K562 (cell line): ENCODE data around the gene C16orf86. TPM values are rescaled to one million over a fixed set of nuclear protein-coding genes. Genes with fewer than 3 reads are reported as not detected.

ENCODE experiments used
- ATAC-seq: fragments of 200-7000 bp; cut with Tn5 transposase; 3 replicates; pipeline ENCODE4 v1.9.1; 2020; ENCODE audit warnings: moderate library complexity
- BruUV-seq: library from RNA; stranded (reverse); fragments of 400-500 nt; replicated peaks from 2 replicates; lab custom pipeline; 2021; lab: Mats Ljungman, UMichigan
- CTCF ChIA-PET: fragments of 300-600 bp; formaldehyde crosslinking; extraction: SDS; loops from one replicate; lab custom pipeline; 2021; ENCODE audit warnings: low intra/inter-chr PET ratio; lab: Yijun Ruan, JAX
- POLR2A ChIA-PET: fragments of 300-600, 350-650 bp; sonication (Branson Sonifier 250); formaldehyde crosslinking; extraction: SDS; loops from one replicate; lab custom pipeline; 2021; ENCODE audit warnings: antibody characterized with exemption, inconsistent platforms; lab: Yijun Ruan, JAX
- DNase-seq, 4 experiments: peaks; one replicate each; pipeline versions ENCODE4 v3.0.0 to v3.0.0-alpha.2; 2011 to 2018; ENCODE audit warnings: low spot score in 3 of 4, mixed read lengths in 3 of 4; ENCODE audit errors: extremely low read depth in 1 of 4
- FAIRE-seq: peaks from 2 replicates; lab custom pipeline; 2011; peaks lifted over from hg19 to GRCh38; lab: Jason Lieb, UNC
- H2AFZ ChIP-seq: 2 replicates; pipeline ENCODE4 v1.6.0; 2011; ENCODE audit warnings: low read depth, low read length, control low read depth, inconsistent platforms
- H3K27ac ChIP-seq: fragments of 200-600 bp; 3 replicates; pipeline ENCODE4 v1.8.0; 2011; ENCODE audit warnings: low read depth, mild to moderate bottlenecking, control low read depth, inconsistent platforms, low read length, moderate library complexity, mixed read lengths; ENCODE audit errors: extremely low read depth
- H3K27me3 ChIP-seq, 2 experiments: fragments of 300-600 bp in 1 of 2; 2 replicates in 1 of 2; 3 replicates in 1 of 2; pipeline versions ENCODE4 v1.6.0 to v1.8.0; 2011; ENCODE audit warnings: inconsistent platforms in 2 of 2, low read length in 2 of 2, mild to moderate bottlenecking in 1 of 2, mixed read lengths in 1 of 2, moderate library complexity in 1 of 2; ENCODE audit not compliant: control insufficient read depth in 2 of 2, insufficient read depth in 2 of 2
- H3K36me3 ChIP-seq: fragments of 300-600 bp; 3 replicates; pipeline ENCODE4 v1.8.0; 2011; ENCODE audit warnings: mild to moderate bottlenecking, low read length, inconsistent platforms; ENCODE audit not compliant: control insufficient read depth, insufficient read depth
- H3K4me1 ChIP-seq, 2 experiments: fragments of 200-600 bp in 1 of 2; replicated peaks in 1 of 2; 2 replicates in 1 of 2; 3 replicates in 1 of 2; pipeline versions ENCODE4 v1.5.1 to v1.8.0; 2011; ENCODE audit warnings: inconsistent platforms in 2 of 2, low read length in 2 of 2, mild to moderate bottlenecking in 1 of 2, mixed read lengths in 1 of 2, moderate library complexity in 1 of 2; ENCODE audit not compliant: control insufficient read depth in 2 of 2, insufficient read depth in 2 of 2
- H3K4me2 ChIP-seq: 2 replicates; pipeline ENCODE4 v1.6.1; 2011; ENCODE audit warnings: low read length, control low read depth, inconsistent platforms, mixed read lengths; ENCODE audit not compliant: insufficient read depth
- H3K4me3 ChIP-seq: fragments of 200-600 bp; sonication (generic), shearing (Covaris generic); 2 replicates; pipeline ENCODE4 v1.5.1; 2016; ENCODE audit warnings: control low read depth, inconsistent platforms
- H3K79me2 ChIP-seq: fragments of 200-600 bp; 3 replicates; pipeline ENCODE4 v1.8.0; 2011; ENCODE audit warnings: low read length, inconsistent platforms; ENCODE audit not compliant: control insufficient read depth, insufficient read depth
- H3K9ac ChIP-seq, 2 experiments: 2 replicates each; pipeline versions ENCODE4 v1.6.0 to v1.6.1; 2011; ENCODE audit warnings: low read depth in 2 of 2, low read length in 2 of 2, control low read depth in 1 of 2, inconsistent platforms in 1 of 2, mild to moderate bottlenecking in 1 of 2, mixed read lengths in 1 of 2; ENCODE audit not compliant: insufficient read depth in 1 of 2
- H3K9me1 ChIP-seq: one replicate; pipeline ENCODE4 v1.6.0; 2011; ENCODE audit warnings: inconsistent platforms, mild to moderate bottlenecking, low read length, moderate library complexity; ENCODE audit not compliant: control insufficient read depth, insufficient read depth
- H3K9me3 ChIP-seq: replicated peaks from 2 replicates; pipeline ENCODE4 v1.5.1; 2011; ENCODE audit warnings: low read depth, low read length, inconsistent platforms; ENCODE audit not compliant: control insufficient read depth, insufficient read depth
- H4K20me1 ChIP-seq: replicated peaks from 2 replicates; pipeline ENCODE4 v1.6.1; 2011; ENCODE audit warnings: low read length, inconsistent platforms, mixed read lengths; ENCODE audit not compliant: control insufficient read depth, insufficient read depth
- BRCA1 ChIP-seq, 2 experiments: fragments of 450-650 bp in 1 of 2; sonication (generic) in 1 of 2; formaldehyde crosslinking in 1 of 2; IDR thresholded peaks; 2 replicates each; pipeline versions ENCODE4 v1.5.0 to v1.6.1; 2017 to 2020; ENCODE audit warnings: mild to moderate bottlenecking in 1 of 2, missing genetic modification reagents in 1 of 2
- CTCF ChIP-seq, 3 experiments: IDR thresholded peaks in 2 of 3; conservative IDR thresholded peaks in 1 of 3; 2 replicates each; pipeline ENCODE4 v1.5.1; 2011 to 2012; ENCODE audit warnings: low read length in 3 of 3, mild to moderate bottlenecking in 3 of 3, control low read depth in 2 of 3, improper control_type of control experiment in 1 of 3, inconsistent platforms in 1 of 3, low read depth in 1 of 3, mixed read lengths in 1 of 3, moderate library complexity in 1 of 3; ENCODE audit not compliant: insufficient read depth in 2 of 3
- EGR1 ChIP-seq: fragments of 450-650 bp; conservative IDR thresholded peaks from 2 replicates; pipeline ENCODE4 v1.6.1; 2017; ENCODE audit warnings: mild to moderate bottlenecking
- FOS ChIP-seq: IDR thresholded peaks from 3 replicates; pipeline ENCODE4 v1.6.1; 2011; ENCODE audit not compliant: insufficient read length; ENCODE audit errors: extremely low read depth
- FOXK2 ChIP-seq, 2 experiments: fragments of 450-650 bp; IDR thresholded peaks in 1 of 2; conservative IDR thresholded peaks in 1 of 2; 2 replicates each; pipeline ENCODE4 v1.6.1; 2016; ENCODE audit warnings: low read depth in 2 of 2, mild to moderate bottlenecking in 1 of 2
- MBD2 ChIP-seq: sonication (generic); IDR thresholded peaks from 2 replicates; pipeline ENCODE4 v1.6.1; 2016; ENCODE audit warnings: low read depth, borderline replicate concordance
- MIER1 ChIP-seq: fragments of 450-650 bp; IDR thresholded peaks from 2 replicates; pipeline ENCODE4 v1.6.1; 2016; ENCODE audit warnings: antibody characterized with exemption, mild to moderate bottlenecking, low read depth
- POLR2G ChIP-seq: fragments of 200-400 bp; formaldehyde crosslinking; IDR thresholded peaks from 2 replicates; pipeline ENCODE4 v1.6.1; 2017; ENCODE audit warnings: low read depth, mild to moderate bottlenecking, antibody characterized with exemption, low read length, moderate library complexity
- SMAD2 ChIP-seq: fragments of 150-350 bp; IDR thresholded peaks from 2 replicates; pipeline ENCODE4 v1.6.1; 2014; ENCODE audit warnings: low read depth, mild to moderate bottlenecking, low read length
- ZNF780A ChIP-seq: fragments of 250-450 bp; sonication (Bioruptor Pico); IDR thresholded peaks from 2 replicates; pipeline ENCODE4 v1.5.0; 2021; ENCODE audit warnings: mild to moderate bottlenecking
- WGBS: fragments of 100-300 bp; shearing (Covaris generic); methylation state at CpG from one replicate; pipeline ENCODE4 v1.1.6; 2016; ENCODE audit warnings: low coverage, mixed read lengths; ENCODE audit not compliant: insufficient coverage; ENCODE audit errors: missing lambda C conversion rate; 5-methylcytosine and 5-hydroxymethylcytosine counted together
- in situ Hi-C: fragments of 300-500 bp; cut with MboI; formaldehyde crosslinking; loops from 4 replicates; pipeline ENCODE4 v1.15.0; 2018; ENCODE audit warnings: inconsistent platforms, mixed read lengths
- intact Hi-C: fragments of 100-400 bp; cut with micrococcal nuclease; formaldehyde crosslinking; loops from 2 replicates; pipeline ENCODE4 v1.14.2; 2022
- polyA plus RNA-seq, 8 experiments: library from polyadenylated mRNA; depleted of rRNA in 4 of 8; stranded (reverse) in 5 of 8; unstranded in 3 of 8; fragments of >200 nt; fragmentation: Nextera tagmentation in 2 of 8; fragmentation: Illumina TruSeq in 1 of 8; extraction: Ambion mirVana in 2 of 8; extraction: Trizol in 1 of 8; gene quantifications; 2 replicates each; pipeline versions ENCODE4 v1.2.1 to v1.2.3, GENCODE V29; 2011 to 2014; ENCODE audit warnings: inconsistent platforms in 1 of 8, missing spikeins in 1 of 8
- total RNA-seq, 7 experiments: library from RNA; depleted of rRNA in 6 of 7; stranded (reverse); fragments of >200 nt in 6 of 7; fragmentation: Illumina TruSeq in 2 of 7; extraction: Trizol in 2 of 7; gene quantifications; 2 replicates each; pipeline versions ENCODE4 v1.2.1 to v1.2.3, GENCODE V29; 2011 to 2021; ENCODE audit warnings: low replicate concordance in 1 of 7
- TF ChIP-seq, protein P1 (sequence below): fragments of 200-400 bp; formaldehyde crosslinking; IDR thresholded peaks from 2 replicates; pipeline ENCODE4 v1.6.1; 2017; ENCODE audit warnings: mild to moderate bottlenecking, low read depth, low read length, moderate library complexity
- TF ChIP-seq, protein P2 (sequence below): fragments of 250-450 bp; sonication (Bioruptor Pico); IDR thresholded peaks from 2 replicates; pipeline ENCODE4 v1.8.0; 2021; ENCODE audit warnings: moderate library complexity, mild to moderate bottlenecking, inconsistent platforms
- TF ChIP-seq, protein P3 (sequence below): sonication (generic); formaldehyde crosslinking; IDR thresholded peaks from 2 replicates; pipeline ENCODE4 v1.8.1; 2023; ENCODE audit warnings: mild to moderate bottlenecking, missing genetic modification reagents

Gene C16orf86
- total and polyA plus RNA-seq, 9 of the 15 experiments (the other 6 are each of a cell fraction or from before 2014, with no cell fraction given): 0.13 to 1.2 (median 0.27) TPM; not detected in 3

DNA sequence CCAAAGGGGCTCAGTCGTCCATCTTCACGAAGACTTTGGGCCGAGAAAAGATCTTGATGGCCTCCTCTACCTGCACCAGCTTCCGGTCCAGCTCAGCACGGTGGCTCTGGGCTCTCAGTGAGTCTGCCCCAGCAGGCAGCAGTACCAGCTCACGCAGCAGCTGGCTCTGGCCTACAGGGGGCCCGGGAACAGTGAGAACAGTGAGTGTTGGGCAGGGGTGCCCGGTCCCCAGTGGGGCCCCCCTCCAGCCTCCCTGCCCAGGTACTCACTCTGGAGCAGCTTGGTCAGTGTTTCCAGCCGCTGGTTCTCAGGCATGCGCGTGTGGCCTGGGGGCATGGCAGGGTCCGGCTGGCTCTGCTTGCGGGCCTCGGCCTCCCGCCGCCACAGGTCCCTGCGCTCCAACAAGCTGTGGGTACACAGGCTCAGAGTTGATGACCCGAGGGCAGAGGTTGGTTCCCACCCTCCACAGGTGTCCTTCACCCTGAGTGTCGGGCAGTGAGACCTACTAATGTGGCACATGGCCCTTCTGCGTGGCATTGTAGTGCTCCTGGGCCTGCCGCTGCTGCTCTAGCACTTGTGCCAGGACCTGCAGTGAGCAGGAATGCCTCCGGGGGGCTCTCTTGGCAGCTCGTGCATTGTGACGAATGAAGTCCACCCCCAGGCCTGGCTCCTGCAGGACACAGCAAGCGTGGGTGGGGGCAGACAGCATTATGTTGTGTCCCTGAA, 3.3 kb upstream of the C16orf86 start:
- Histone ChIP-seq H3K9me1 (no peaks in the 10 kb centered on the region), H2AFZ (no peak overlapping the region), H3K9me3 (no peaks in the 10 kb centered on the region), H4K20me1 (peaks cover 10% of the 10 kb centered on the region; the same call in 1 of the 2 replicates), H3K36me3 (peaks cover 14% of the 10 kb centered on the region), H3K4me1 (peaks cover 19 to 76% of the 10 kb centered on the region in 2 experiments), H3K27ac (no peak overlapping the region), H3K4me3 (no peak overlapping the region), H3K79me2 (peaks cover 17% of the 10 kb centered on the region), H3K9ac (0 out of 4 replicates have a peak overlapping the region, but pooled peaks of 1 of the 2 experiments have one; percentile 48), H3K4me2 (no peak overlapping the region), H3K27me3 (no peaks in the 10 kb centered on the region)
- ChIA-PET POLR2A (interaction anchor here (0.5 to 1.2 kb wide), 7 partner anchors 9 to 306 kb away, joined by 3 to 5 read pairs (median 3); partner anchors contain the start of gene CTCF), CTCF (interaction anchor here (0.6 kb wide), 1 partner anchor 137 kb away, joined by 3 read pairs; no protein-coding TSS in a partner anchor)
- intact Hi-C loops (no loop called here), in situ Hi-C loops (no loop called here)
- FAIRE-seq (no peak), DNase-seq (peak in 1 of 4 experiments; percentile 45), ATAC-seq (no peak)
- WGBS: 68% methylated on average over 19 of the region's 25 CpGs
- no TSS peak for BruUV-seq
- TF ChIP-seq MIER1: no peak
- TF ChIP-seq ZNF780A (CRISPR knock-in tag): no peak
- peak; percentile 51 for TF ChIP-seq POLR2G
- TF ChIP-seq CTCF (IDR thresholded peaks at IDR 0.05 in 2 of 3, conservative IDR thresholded peaks at IDR 0.05 in 1 of 3; ENCODE audit: insufficient read depth in 2 of 3, low read depth in 1 of 3, low read length in 3 of 3): peak; percentile 45 to 48 (median 48); a peak in 5 of 6 replicates
- TF ChIP-seq, protein P1, sequence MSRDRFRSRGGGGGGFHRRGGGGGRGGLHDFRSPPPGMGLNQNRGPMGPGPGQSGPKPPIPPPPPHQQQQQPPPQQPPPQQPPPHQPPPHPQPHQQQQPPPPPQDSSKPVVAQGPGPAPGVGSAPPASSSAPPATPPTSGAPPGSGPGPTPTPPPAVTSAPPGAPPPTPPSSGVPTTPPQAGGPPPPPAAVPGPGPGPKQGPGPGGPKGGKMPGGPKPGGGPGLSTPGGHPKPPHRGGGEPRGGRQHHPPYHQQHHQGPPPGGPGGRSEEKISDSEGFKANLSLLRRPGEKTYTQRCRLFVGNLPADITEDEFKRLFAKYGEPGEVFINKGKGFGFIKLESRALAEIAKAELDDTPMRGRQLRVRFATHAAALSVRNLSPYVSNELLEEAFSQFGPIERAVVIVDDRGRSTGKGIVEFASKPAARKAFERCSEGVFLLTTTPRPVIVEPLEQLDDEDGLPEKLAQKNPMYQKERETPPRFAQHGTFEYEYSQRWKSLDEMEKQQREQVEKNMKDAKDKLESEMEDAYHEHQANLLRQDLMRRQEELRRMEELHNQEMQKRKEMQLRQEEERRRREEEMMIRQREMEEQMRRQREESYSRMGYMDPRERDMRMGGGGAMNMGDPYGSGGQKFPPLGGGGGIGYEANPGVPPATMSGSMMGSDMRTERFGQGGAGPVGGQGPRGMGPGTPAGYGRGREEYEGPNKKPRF: no peak
- TF ChIP-seq, protein P2, sequence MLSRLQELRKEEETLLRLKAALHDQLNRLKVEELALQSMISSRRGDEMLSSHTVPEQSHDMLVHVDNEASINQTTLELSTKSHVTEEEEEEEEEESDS (CRISPR knock-in tag): no peak
- no peak for TF ChIP-seq MBD2
- peak; percentile 53 for TF ChIP-seq EGR1
- no peak for TF ChIP-seq FOS
- TF ChIP-seq FOXK2 (conservative IDR thresholded peaks at IDR 0.05 in 1 of 2, IDR thresholded peaks at IDR 0.05 in 1 of 2; ENCODE audit: low read depth in 2 of 2): no peak
- TF ChIP-seq, protein P3, sequence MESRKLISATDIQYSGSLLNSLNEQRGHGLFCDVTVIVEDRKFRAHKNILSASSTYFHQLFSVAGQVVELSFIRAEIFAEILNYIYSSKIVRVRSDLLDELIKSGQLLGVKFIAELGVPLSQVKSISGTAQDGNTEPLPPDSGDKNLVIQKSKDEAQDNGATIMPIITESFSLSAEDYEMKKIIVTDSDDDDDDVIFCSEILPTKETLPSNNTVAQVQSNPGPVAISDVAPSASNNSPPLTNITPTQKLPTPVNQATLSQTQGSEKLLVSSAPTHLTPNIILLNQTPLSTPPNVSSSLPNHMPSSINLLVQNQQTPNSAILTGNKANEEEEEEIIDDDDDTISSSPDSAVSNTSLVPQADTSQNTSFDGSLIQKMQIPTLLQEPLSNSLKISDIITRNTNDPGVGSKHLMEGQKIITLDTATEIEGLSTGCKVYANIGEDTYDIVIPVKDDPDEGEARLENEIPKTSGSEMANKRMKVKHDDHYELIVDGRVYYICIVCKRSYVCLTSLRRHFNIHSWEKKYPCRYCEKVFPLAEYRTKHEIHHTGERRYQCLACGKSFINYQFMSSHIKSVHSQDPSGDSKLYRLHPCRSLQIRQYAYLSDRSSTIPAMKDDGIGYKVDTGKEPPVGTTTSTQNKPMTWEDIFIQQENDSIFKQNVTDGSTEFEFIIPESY: peak; percentile 83
- TF ChIP-seq SMAD2: no peak
- no peak for TF ChIP-seq BRCA1 (IDR thresholded peaks at IDR 0.05)
- no peak for TF ChIP-seq BRCA1 (CRISPR knock-in tag; IDR thresholded peaks at IDR 0.05)
